Memory B cell (primary cell): ENCODE results near the gene ANXA1.

Source experiments
- ATAC-seq: fragments of 150-1000 bp; cut with Tn5 transposase; 2 replicates; pipeline ENCODE4 v1.10.0; 2021; ENCODE audit warnings: low read depth, mild to moderate bottlenecking, moderate library complexity
- DNase-seq, 2 donors: peaks; one replicate each; pipeline ENCODE4 v3.0.0; 2022; ENCODE audit warnings: low spot score in 2 of 2
- H3K27ac Mint-ChIP-seq: one replicate; pipeline ENCODE4 v1.8.0; 2022; ENCODE audit warnings: mild to moderate bottlenecking, moderate library complexity, mixed read lengths
- H3K27me3 Mint-ChIP-seq: one replicate; pipeline ENCODE4 v1.8.0; 2022; ENCODE audit warnings: mixed read lengths
- H3K36me3 Mint-ChIP-seq: one replicate; pipeline ENCODE4 v1.8.0; 2022; ENCODE audit warnings: mild to moderate bottlenecking, mixed read lengths
- H3K4me1 Mint-ChIP-seq: one replicate; pipeline ENCODE4 v1.8.0; 2022; ENCODE audit warnings: mixed read lengths
- H3K4me3 Mint-ChIP-seq: one replicate; pipeline ENCODE4 v1.8.0; 2022; ENCODE audit warnings: mild to moderate bottlenecking, moderate library complexity, mixed read lengths
- H3K9me3 Mint-ChIP-seq: one replicate; pipeline ENCODE4 v1.8.0; 2022; ENCODE audit warnings: mixed read lengths

Gene ANXA1

DNA sequence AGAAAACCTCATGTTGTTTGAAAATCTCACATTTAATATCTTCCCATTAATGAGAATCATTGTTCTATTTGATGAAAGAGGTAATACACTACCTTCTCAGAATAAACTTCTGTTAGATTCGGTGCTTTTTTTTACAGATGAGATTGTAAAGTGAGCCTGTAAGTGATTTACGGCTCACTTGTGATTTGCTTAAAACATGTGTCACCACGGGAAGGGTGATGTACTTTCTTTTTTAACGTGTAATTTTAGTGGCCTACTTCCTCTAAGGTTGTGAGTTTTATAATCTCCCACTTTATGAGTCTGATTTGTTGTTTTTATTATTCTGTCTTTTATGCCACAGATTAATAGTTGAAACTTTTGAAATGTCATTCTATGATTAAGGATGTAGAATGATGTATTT, 15.9 kb downstream of the ANXA1 start:
- Mint-ChIP-seq H3K27ac (no peak overlapping the region), H3K36me3 (no peaks in the 10 kb centered on the region)

DNA sequence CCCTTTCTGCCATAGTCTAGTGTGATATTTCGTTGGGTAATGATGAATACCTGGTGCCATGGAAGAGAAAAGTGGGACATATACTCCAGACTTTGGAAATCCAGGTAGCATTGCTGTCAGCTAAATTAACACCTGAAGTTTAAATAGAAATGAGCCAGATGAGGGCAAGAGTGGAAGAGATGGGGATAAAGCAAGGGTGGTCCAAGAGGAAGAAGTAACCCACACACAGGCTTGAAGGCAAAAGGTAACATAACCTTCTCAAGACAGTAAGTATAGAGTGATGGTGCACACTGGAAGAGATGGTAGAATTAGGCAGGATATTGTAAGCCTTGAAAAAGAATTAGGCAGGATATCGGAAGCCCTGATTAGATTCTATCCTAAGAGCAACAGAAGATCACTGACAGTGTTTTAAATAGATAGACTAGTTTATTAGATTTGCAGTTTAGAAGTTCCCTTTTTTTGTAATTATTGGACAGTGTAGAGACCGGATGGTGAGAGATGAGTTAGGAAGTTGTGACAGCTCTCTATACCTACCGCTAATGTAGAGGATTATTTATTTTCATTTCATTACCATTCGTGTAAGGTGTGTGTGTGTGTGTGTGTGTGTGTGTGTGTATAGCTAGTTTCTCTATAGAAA, 16.8 kb downstream of the ANXA1 start:
- Mint-ChIP-seq H3K9me3 (no peaks in the 10 kb centered on the region), H3K4me3 (no peak overlapping the region), H3K27ac (no peak overlapping the region), H3K36me3 (no peaks in the 10 kb centered on the region), H3K4me1 (peaks cover 2% of the 10 kb centered on the region), H3K27me3 (no peaks in the 10 kb centered on the region)
- no peak for ATAC-seq
- DNase-seq, result no peak

More for the DNA sequence above, 15.9 kb downstream of the ANXA1 start:
- DNase-seq, result no peak
- peaks cover 2% of the 10 kb centered on the region for H3K4me1 Mint-ChIP-seq
- no peaks in the 10 kb centered on the region for H3K27me3 Mint-ChIP-seq
- no peak overlapping the region for H3K4me3 Mint-ChIP-seq
- ATAC-seq, result no peak
- no peaks in the 10 kb centered on the region for H3K9me3 Mint-ChIP-seq

DNA sequence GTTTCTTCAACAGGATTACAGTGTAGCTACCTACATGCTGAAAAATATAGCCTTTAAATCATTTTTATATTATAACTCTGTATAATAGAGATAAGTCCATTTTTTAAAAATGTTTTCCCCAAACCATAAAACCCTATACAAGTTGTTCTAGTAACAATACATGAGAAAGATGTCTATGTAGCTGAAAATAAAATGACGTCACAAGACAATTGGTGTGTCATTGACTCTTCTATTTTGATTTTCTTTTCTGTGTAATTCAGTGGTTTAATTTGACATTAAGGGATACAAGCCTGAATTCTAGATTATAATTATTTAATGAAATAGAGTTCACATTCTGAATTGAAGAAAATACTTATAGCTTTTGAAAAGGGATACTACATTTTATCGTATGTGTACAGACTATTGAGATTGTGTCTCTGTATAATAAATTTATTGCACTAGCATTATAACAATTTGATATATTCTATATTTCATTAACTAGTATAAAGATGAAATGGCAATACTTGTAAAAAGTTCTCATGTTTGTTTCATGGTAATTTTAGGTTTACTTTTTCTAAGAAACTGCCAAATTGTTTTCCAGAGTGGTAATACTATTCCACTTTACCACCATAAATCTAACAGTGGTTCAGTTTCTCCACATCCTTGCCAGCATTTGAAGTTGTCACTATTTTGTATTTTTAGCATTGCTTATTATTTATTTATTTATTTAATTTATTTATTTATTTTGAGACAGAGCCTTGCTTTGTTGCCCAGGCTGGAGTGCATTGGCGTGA, 18.7 kb downstream of the ANXA1 start:
- no peak for DNase-seq
- H3K4me1 Mint-ChIP-seq, result peaks cover 2% of the 10 kb centered on the region
- no peaks in the 10 kb centered on the region for H3K9me3 Mint-ChIP-seq
- no peak for ATAC-seq
- no peaks in the 10 kb centered on the region for H3K27me3 Mint-ChIP-seq
- no peak overlapping the region for H3K27ac Mint-ChIP-seq
- H3K36me3 Mint-ChIP-seq, result no peaks in the 10 kb centered on the region
- no peak overlapping the region for H3K4me3 Mint-ChIP-seq

GRCh38 chr9:73172901-73173215, 21.2 kb downstream of the ANXA1 start:
- Mint-ChIP-seq H3K4me3 (no peak overlapping the region), H3K27ac (no peak overlapping the region), H3K27me3 (peaks cover 4% of the 10 kb centered on the region), H3K36me3 (no peaks in the 10 kb centered on the region), H3K9me3 (no peaks in the 10 kb centered on the region), H3K4me1 (peaks cover 2% of the 10 kb centered on the region)
- ATAC-seq, result no peak
- DNase-seq, result no peak

DNA sequence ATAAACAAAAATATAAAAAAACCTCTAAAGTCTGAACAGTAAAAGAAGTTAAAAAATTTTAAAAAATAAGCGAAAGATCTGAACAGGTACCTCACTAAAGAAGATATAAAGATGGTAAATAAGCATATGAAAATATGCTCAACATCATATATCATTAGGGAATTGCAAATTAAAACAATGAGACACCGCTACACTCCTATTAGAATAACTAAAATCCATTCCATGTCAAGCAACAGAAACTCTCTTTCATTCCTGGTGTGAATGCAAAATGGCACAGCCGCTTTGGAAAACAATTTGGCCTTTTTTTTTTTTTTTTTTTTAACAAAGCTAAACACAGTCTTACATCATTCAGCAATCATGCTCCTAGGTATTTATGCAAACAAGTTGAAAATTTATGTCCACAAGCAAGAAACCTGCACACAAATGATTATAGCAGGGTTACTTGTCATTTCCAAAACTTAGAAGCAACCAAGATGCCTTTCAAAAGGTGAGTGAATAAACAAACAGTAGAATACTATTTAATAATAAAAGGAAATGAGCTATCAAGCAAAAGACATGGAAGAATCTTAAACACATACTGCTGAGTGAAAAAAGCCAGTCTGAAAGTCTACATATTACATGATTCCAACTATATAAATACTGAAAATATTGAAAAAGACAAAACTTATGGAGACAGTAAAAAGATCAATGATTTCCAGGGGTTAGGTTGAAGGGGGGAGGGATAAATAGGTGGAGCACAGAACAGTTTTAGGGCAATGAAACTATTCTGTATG, 22.1 kb downstream of the ANXA1 start:
- no peak overlapping the region for H3K27ac Mint-ChIP-seq
- no peak for ATAC-seq

GRCh38 chr9:73174330-73174980, 22.8 kb downstream of the ANXA1 start:
- Mint-ChIP-seq H3K36me3 (no peaks in the 10 kb centered on the region), H3K27me3 (peaks cover 6% of the 10 kb centered on the region), H3K4me3 (no peak overlapping the region), H3K4me1 (no peaks in the 10 kb centered on the region), H3K9me3 (no peaks in the 10 kb centered on the region), H3K27ac (no peak overlapping the region)
- ATAC-seq, result no peak
- no peak for DNase-seq

More for the DNA sequence above, 22.1 kb downstream of the ANXA1 start:
- H3K4me3 Mint-ChIP-seq, result no peak overlapping the region
- DNase-seq, result no peak
- H3K27me3 Mint-ChIP-seq, result peaks cover 6% of the 10 kb centered on the region
- no peaks in the 10 kb centered on the region for H3K9me3 Mint-ChIP-seq
- H3K36me3 Mint-ChIP-seq, result no peaks in the 10 kb centered on the region
- no peaks in the 10 kb centered on the region for H3K4me1 Mint-ChIP-seq

DNA sequence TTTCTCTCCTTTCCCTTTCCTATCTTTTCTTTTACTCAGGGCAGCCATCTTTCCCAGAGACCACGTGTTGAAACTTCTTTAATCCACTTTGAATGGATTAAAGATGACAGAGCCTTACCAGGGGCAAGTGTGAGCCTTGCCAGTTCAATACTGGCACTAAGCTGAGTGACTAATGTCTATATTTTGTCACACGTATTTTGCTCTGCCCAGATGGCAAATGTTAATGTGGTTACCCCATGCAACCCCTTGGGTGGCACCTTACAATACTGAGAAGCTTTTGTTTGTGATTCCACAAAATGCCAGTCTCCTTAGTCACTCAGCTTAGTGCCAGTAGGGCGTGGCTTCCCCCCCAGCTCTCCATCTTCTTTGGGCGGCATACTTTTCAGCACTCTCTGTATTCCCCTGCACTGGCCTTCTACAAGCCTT, 24.8 kb downstream of the ANXA1 start:
- peaks cover 6% of the 10 kb centered on the region for H3K27me3 Mint-ChIP-seq
- H3K27ac Mint-ChIP-seq, result no peak overlapping the region
- no peak for DNase-seq
- no peak overlapping the region for H3K4me3 Mint-ChIP-seq
- no peaks in the 10 kb centered on the region for H3K9me3 Mint-ChIP-seq
- ATAC-seq, result no peak
- H3K4me1 Mint-ChIP-seq, result no peaks in the 10 kb centered on the region
- H3K36me3 Mint-ChIP-seq, result no peaks in the 10 kb centered on the region

GRCh38 chr9:73178044-73178443, 26.4 kb downstream of the ANXA1 start:
- Mint-ChIP-seq H3K4me1 (no peaks in the 10 kb centered on the region), H3K27ac (no peak overlapping the region), H3K36me3 (no peaks in the 10 kb centered on the region), H3K4me3 (no peak overlapping the region), H3K9me3 (no peaks in the 10 kb centered on the region), H3K27me3 (peaks cover 6% of the 10 kb centered on the region)
- ATAC-seq (no peak), DNase-seq (no peak)

DNA sequence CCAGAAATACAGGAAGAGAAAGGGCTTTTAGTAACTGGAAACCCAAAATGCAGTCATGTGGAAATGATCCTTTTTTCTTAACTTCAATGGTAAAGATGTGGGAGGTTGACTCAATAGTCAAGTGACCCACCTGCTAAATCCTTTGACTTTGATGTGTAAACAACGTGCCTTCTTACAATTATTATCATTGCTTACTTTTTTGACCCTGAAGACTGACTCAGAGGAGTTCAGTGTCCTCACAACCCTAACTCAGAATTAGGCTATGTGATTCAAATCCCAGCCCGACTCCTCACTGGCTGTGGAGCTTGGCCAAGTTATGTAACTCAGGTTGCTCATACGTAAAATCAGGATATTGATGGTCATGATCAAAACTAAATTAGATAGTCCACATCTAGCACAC, 27.9 kb downstream of the ANXA1 start:
- no peak for DNase-seq
- H3K27me3 Mint-ChIP-seq, result peaks cover 8% of the 10 kb centered on the region
- H3K9me3 Mint-ChIP-seq, result no peaks in the 10 kb centered on the region
- H3K4me1 Mint-ChIP-seq, result no peaks in the 10 kb centered on the region
- H3K27ac Mint-ChIP-seq, result no peak overlapping the region
- ATAC-seq, result no peak
- H3K4me3 Mint-ChIP-seq, result no peak overlapping the region
- H3K36me3 Mint-ChIP-seq, result no peaks in the 10 kb centered on the region

DNA sequence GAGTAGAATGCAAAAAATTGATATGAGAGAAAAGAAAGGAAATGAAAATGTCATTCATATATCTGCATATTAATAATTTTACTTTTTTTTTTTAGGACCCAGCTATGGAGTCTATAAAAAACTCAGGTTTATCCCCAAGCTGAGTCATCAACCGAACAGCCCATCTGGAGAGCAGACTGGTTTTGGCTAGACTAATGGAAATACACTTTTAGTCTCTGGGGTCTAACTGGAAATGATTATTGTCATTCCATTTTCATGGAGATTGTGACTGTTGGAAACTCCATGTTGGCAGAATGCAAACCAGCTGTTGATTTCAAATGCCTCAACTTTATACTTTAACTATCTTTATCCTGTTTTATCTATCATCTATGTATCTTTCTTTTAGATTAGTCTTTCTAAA, 28.7 kb downstream of the ANXA1 start:
- H3K9me3 Mint-ChIP-seq, result no peaks in the 10 kb centered on the region
- H3K4me3 Mint-ChIP-seq, result no peak overlapping the region
- H3K27me3 Mint-ChIP-seq, result peaks cover 8% of the 10 kb centered on the region
- no peak overlapping the region for H3K27ac Mint-ChIP-seq
- H3K4me1 Mint-ChIP-seq, result no peaks in the 10 kb centered on the region
- DNase-seq (no peak), ATAC-seq (no peak)
- no peaks in the 10 kb centered on the region for H3K36me3 Mint-ChIP-seq

DNA sequence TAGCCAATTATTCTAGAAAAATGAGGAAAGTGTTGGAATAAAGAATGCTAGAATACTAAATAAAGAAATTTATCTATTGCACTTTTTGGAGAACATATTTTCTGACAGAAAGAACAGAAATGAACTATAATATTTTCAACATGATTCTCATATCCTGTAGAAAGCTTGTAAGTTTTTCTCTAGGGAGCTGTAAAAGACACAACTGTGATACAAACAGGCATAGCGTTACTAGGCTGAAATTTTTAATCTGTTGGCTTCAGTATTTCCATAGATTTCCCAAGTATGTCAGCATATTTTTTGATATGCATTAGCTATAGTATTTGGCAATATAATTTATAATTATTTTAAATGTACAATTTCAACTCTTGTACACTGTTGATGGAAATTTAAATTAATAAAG, 31.3 kb downstream of the ANXA1 start:
- DNase-seq, result no peak
- ATAC-seq, result no peak
- no peaks in the 10 kb centered on the region for H3K36me3 Mint-ChIP-seq
- H3K4me3 Mint-ChIP-seq, result no peak overlapping the region
- H3K27ac Mint-ChIP-seq, result no peak overlapping the region
- peaks cover 5% of the 10 kb centered on the region for H3K9me3 Mint-ChIP-seq
- H3K27me3 Mint-ChIP-seq, result peaks cover 6% of the 10 kb centered on the region
- no peaks in the 10 kb centered on the region for H3K4me1 Mint-ChIP-seq

GRCh38 chr9:73183428-73183827, 31.8 kb downstream of the ANXA1 start:
- no peak for DNase-seq
- H3K9me3 Mint-ChIP-seq, result peaks cover 5% of the 10 kb centered on the region
- H3K4me3 Mint-ChIP-seq, result no peak overlapping the region
- H3K27ac Mint-ChIP-seq, result no peak overlapping the region
- H3K27me3 Mint-ChIP-seq, result peaks cover 3% of the 10 kb centered on the region
- ATAC-seq, result no peak
- H3K36me3 Mint-ChIP-seq, result no peaks in the 10 kb centered on the region
- no peaks in the 10 kb centered on the region for H3K4me1 Mint-ChIP-seq

DNA sequence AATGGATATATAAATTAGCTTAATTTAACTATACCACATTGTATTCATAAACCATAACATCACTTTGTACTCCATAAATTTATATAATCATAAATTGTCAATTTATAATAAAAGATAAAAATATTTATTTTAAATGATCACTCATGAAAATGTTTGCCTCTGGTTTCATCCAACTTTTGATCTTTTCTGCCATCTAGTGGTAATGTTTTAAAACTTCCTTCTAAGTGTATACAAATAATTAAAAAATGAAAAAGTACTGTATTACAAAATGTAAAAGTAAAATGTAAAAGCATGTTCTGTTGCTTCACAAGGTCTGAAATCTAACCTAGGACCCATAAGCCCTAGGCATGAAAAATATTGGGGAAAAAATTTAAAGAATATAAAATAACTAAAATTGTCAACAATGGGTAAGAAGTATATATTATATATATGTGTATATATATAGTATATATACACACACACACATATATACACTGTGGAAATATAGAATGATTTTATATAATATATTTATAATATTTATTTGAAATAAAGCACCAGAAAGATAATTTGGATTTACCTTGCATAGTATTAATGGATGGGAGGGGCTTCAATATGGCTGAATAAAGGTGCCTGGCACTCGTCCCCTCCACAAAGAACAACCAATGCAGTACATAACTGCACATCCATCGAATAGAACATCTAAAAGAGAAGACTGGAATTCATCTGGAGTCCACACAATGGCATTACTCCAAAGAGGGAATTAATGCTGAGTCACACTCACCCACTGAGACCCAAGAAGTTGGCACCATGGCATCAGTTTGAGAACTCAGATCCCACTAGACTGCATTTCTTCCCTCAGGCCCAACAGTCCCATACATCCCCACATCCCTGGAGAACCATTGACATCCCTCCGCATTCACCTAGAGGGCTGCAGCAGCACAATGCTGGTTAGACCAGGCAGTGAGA, 32.5 kb downstream of the ANXA1 start:
- no peaks in the 10 kb centered on the region for H3K36me3 Mint-ChIP-seq
- H3K4me1 Mint-ChIP-seq, result no peaks in the 10 kb centered on the region
- H3K27me3 Mint-ChIP-seq, result peaks cover 3% of the 10 kb centered on the region
- H3K9me3 Mint-ChIP-seq, result peaks cover 5% of the 10 kb centered on the region
- DNase-seq, result peak in 1 of 2 donors; percentile 10
- H3K27ac Mint-ChIP-seq, result no peak overlapping the region
- no peak overlapping the region for H3K4me3 Mint-ChIP-seq
- no peak for ATAC-seq
